T-helper 22 cell (primary cell): ENCODE results near the gene MT2A.

Experiments used
- DNase-seq: peaks from one replicate; pipeline ENCODE4 v3.0.0-alpha.2; 2020; ENCODE audit warnings: low read depth

MT2A gene

GRCh38 chr16:56639045-56639444 is 30.7 kb downstream of the MT2A start:
- DNase-seq, result no peak

GRCh38 chr16:56640076-56640475 is 31.7 kb downstream of the MT2A start:
- DNase-seq, result no peak

- DNase-seq, result no peak
These were observed 32.8 kb downstream of the MT2A start for GRCh38 chr16:56641166-56641565.

- peak; percentile 47 for DNase-seq
These were observed 34.8 kb downstream of the MT2A start for GRCh38 chr16:56643080-56643778.

- no peak for DNase-seq
These were observed 35.4 kb downstream of the MT2A start for GRCh38 chr16:56643833-56644232.

- DNase-seq, result no peak
These were observed 36.9 kb downstream of the MT2A start for GRCh38 chr16:56645311-56645710.

GRCh38 chr16:56645838-56646237 is 37.5 kb downstream of the MT2A start:
- no peak for DNase-seq

- no peak for DNase-seq
These were observed 39.5 kb downstream of the MT2A start for GRCh38 chr16:56647641-56648431.

GRCh38 chr16:56649271-56649670 is 40.9 kb downstream of the MT2A start:
- DNase-seq, result no peak

GRCh38 chr16:56649820-56650219 is 41.4 kb downstream of the MT2A start:
- DNase-seq, result no peak

GRCh38 chr16:56651586-56651985 is 43.2 kb downstream of the MT2A start, which contains the start of gene MT1B:
Gene MT1B (plus strand): TSS chr16:56651886. CDS start chr16:56651954, 68 bp downstream.
- no peak for DNase-seq

GRCh38 chr16:56652600-56652999 is 44.2 kb downstream of the MT2A start:
- no peak for DNase-seq

GRCh38 chr16:56653218-56653617 is 44.8 kb downstream of the MT2A start:
- DNase-seq, result no peak

- DNase-seq, result peak; percentile 58
These were observed 49.4 kb downstream of the MT2A start, which contains the start of gene MT1F for GRCh38 chr16:56657555-56658326. Gene MT1F (plus strand): TSS chr16:56657959. CDS start chr16:56658059, 100 bp downstream.

GRCh38 chr16:56658327-56658875 is 50.0 kb downstream of the MT2A start:
- no peak for DNase-seq
